ENCODE results near the gene DERL2.

DNA sequence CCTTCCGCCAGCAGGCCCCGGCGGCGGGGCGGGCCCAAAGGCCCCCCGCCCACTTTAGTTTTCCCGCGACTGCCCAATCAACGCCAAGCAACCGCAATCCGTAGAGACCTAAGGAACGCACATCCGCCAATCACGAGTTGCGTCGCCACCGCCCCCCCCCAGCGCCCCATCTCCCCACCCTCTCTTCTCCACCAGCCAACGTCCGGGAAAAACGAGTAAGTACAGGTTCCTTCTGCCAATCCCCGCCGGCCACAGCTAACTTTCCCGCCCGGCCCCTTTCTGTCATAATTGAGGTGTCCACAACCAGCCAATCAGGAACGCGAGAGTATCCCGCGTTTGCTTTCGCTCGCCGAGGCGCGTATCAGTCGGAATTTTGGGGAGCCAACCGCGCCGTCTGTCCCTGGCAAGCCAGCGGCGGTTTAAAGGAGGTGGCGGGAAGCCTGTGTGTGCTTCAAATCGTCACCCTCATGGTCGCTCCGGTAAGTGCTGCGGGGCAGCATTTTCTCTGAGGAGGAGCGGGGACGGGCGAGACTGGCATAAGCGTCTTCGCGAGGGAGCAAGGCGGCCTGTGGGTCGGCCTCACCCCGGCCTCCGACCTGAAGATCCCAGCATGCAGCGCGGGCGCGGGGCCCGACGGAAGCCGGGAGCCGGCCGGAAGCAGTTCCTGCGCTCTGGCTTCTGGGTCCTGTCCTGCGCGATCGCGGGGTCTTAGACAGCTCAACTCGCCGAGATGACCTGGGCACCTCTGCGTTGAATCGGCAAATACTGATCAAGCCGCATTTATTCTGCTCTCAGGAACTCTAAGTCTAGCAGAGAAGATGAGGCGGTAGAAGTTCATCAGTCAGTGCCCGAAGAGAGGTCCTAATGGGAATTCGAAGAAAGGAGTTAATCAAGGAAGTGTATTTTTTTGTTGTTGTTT is 487 bp upstream of the DERL2 start, which contains the start of gene MIS12:
- TF ChIP-seq TAF1 (IDR thresholded peaks at IDR 0.05; ENCODE audit: borderline replicate concordance, insufficient read depth, low read length) = peak; percentile 72
- TF ChIP-seq, protein P1, sequence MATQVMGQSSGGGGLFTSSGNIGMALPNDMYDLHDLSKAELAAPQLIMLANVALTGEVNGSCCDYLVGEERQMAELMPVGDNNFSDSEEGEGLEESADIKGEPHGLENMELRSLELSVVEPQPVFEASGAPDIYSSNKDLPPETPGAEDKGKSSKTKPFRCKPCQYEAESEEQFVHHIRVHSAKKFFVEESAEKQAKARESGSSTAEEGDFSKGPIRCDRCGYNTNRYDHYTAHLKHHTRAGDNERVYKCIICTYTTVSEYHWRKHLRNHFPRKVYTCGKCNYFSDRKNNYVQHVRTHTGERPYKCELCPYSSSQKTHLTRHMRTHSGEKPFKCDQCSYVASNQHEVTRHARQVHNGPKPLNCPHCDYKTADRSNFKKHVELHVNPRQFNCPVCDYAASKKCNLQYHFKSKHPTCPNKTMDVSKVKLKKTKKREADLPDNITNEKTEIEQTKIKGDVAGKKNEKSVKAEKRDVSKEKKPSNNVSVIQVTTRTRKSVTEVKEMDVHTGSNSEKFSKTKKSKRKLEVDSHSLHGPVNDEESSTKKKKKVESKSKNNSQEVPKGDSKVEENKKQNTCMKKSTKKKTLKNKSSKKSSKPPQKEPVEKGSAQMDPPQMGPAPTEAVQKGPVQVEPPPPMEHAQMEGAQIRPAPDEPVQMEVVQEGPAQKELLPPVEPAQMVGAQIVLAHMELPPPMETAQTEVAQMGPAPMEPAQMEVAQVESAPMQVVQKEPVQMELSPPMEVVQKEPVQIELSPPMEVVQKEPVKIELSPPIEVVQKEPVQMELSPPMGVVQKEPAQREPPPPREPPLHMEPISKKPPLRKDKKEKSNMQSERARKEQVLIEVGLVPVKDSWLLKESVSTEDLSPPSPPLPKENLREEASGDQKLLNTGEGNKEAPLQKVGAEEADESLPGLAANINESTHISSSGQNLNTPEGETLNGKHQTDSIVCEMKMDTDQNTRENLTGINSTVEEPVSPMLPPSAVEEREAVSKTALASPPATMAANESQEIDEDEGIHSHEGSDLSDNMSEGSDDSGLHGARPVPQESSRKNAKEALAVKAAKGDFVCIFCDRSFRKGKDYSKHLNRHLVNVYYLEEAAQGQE (IDR thresholded peaks at IDR 0.05; ENCODE audit: insufficient read depth in 1 of 2, low read depth in 2 of 2, low read length in 2 of 2) = no peak
